Activated naive CD4-positive, alpha-beta T cell treated with anti-CD3 and anti-CD28 coated beads, Interleukin-2, amount 50 U/mL, for 24 hours (primary cell): Measurements from ENCODE around the gene FUS.

Experiments
- H3K27ac Mint-ChIP-seq: one replicate; pipeline ENCODE4 v1.8.0; 2021; ENCODE audit warnings: mild to moderate bottlenecking, mixed read lengths
- H3K27me3 Mint-ChIP-seq: one replicate; pipeline ENCODE4 v1.8.0; 2021; ENCODE audit warnings: mixed read lengths
- H3K36me3 Mint-ChIP-seq: one replicate; pipeline ENCODE4 v1.8.0; 2021; ENCODE audit warnings: mixed read lengths
- H3K4me1 Mint-ChIP-seq: one replicate; pipeline ENCODE4 v1.8.0; 2021; ENCODE audit warnings: mixed read lengths
- H3K4me3 Mint-ChIP-seq: one replicate; pipeline ENCODE4 v1.8.0; 2021; ENCODE audit warnings: mild to moderate bottlenecking, mixed read lengths
- H3K9me3 Mint-ChIP-seq: one replicate; pipeline ENCODE4 v1.8.0; 2021; ENCODE audit warnings: mixed read lengths

Gene FUS

GRCh38 chr16:31201582-31202413 lies 21.9 kb downstream of the FUS start:
- Mint-ChIP-seq H3K27ac (peak overlapping the region; percentile 51), H3K9me3 (no peaks in the 10 kb centered on the region), H3K4me1 (peaks cover 46% of the 10 kb centered on the region), H3K4me3 (peak overlapping the region; percentile 84), H3K27me3 (no peaks in the 10 kb centered on the region), H3K36me3 (peaks cover 2% of the 10 kb centered on the region)

DNA sequence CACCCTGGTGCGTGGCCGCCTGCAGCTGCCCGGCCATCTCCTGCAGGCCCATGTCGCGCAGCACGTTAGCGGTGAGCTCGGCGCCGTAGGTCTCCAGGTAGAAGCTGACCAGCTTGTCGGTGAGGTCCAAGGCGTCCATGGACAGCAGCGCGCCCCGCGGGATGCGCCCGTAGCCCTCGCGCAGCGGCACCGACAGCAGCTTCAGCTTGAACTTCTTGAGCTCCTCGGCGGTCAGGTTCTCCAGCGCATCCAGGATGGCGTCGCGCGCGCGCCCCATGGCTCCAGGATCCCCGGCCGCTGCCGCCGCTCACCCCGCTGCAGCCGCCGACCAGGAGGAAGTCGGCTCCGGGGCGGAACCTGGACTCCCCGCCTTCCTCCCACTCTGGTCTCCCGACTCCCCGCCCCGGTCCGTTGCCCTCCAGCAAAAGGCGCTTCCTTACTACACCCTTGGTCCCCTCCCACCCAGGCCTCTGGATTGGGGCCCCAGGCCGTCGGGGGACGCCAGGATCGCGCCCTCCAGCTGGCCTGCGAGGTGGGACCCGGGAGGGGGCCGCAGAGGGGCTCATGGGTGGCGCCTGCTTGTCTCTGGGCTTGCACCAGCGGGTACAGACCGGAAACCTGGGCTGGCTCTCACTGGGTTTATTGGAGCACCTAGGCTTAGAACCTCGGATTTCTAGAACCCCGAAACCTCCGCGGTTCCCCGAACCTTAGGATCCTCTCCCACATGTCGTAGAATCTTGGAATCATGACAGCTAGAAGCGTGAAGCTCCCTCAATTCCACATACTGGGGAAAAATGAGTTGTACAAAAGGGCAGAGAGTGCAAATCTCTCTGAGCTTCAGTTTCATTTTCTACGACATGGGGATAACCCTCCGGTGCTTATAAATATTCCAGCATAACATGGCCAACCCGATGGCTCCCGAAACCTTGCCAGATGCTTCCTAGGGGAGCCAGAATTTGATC lies 22.8 kb downstream of the FUS start, which contains the start of gene PYCARD:
Gene PYCARD (minus strand): TSS at position 347 of the 962 bp plus-strand sequence. CDS start 70 bp downstream, at position 277.
- no peaks in the 10 kb centered on the region for H3K27me3 Mint-ChIP-seq

GRCh38 chr16:31204871-31205666 lies 25.1 kb downstream of the FUS start:
- Mint-ChIP-seq H3K27me3 (no peaks in the 10 kb centered on the region), H3K4me3 (peak overlapping the region; percentile 33), H3K9me3 (no peaks in the 10 kb centered on the region), H3K36me3 (no peaks in the 10 kb centered on the region), H3K4me1 (peaks cover 26% of the 10 kb centered on the region), H3K27ac (peak overlapping the region; percentile 30)

More for the DNA sequence above, 22.8 kb downstream of the FUS start, which contains the start of gene PYCARD:
- Mint-ChIP-seq H3K4me3 (peak within 1 kb of the TSS; percentile 84), H3K36me3 (peaks cover 2% of the 10 kb centered on the region), H3K4me1 (peaks cover 46% of the 10 kb centered on the region), H3K9me3 (no peaks in the 10 kb centered on the region), H3K27ac (peak within 1 kb of the TSS; percentile 51)

DNA sequence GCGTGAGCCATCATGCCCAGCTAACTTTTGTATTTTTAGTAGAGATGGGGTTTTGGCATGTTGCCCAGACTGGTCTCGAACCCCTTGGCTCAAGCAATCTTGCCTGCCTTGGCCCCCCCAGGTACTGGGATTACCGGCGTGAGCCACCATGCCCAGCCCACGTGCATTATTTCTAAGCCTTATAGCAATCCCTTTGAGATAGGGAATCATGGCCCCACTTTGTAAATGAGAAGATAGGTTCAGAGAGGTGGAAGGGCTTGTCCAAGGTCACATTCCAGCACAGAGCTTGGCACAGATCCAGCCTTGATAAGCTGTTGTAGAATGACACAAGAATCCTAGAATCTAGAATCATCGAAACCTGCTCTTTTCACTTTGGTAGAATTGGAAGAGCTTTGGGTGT lies 26.8 kb downstream of the FUS start:
- no peak overlapping the region for H3K4me3 Mint-ChIP-seq
- H3K36me3 Mint-ChIP-seq, result no peaks in the 10 kb centered on the region
- peaks cover 11% of the 10 kb centered on the region for H3K4me1 Mint-ChIP-seq
- H3K27me3 Mint-ChIP-seq, result no peaks in the 10 kb centered on the region
- no peaks in the 10 kb centered on the region for H3K9me3 Mint-ChIP-seq
- H3K27ac Mint-ChIP-seq, result no peak overlapping the region

GRCh38 chr16:31213342-31213741 lies 33.4 kb downstream of the FUS start:
- Mint-ChIP-seq H3K4me1 (peaks cover 19% of the 10 kb centered on the region), H3K4me3 (no peak overlapping the region), H3K27me3 (peaks cover 17% of the 10 kb centered on the region), H3K9me3 (no peaks in the 10 kb centered on the region), H3K36me3 (no peaks in the 10 kb centered on the region), H3K27ac (no peak overlapping the region)

- Mint-ChIP-seq H3K36me3 (no peaks in the 10 kb centered on the region), H3K9me3 (no peaks in the 10 kb centered on the region), H3K4me3 (peak within 1 kb of the TSS; percentile 63), H3K27me3 (peaks cover 24% of the 10 kb centered on the region), H3K4me1 (peaks cover 19% of the 10 kb centered on the region), H3K27ac (no peak within 1 kb of the TSS)
Measured at GRCh38 chr16:31213877-31214707, 34.2 kb downstream of the FUS start, which contains the start of gene TRIM72. Gene TRIM72 (plus strand): TSS chr16:31214119. CDS start chr16:31214739, 620 bp downstream.

DNA sequence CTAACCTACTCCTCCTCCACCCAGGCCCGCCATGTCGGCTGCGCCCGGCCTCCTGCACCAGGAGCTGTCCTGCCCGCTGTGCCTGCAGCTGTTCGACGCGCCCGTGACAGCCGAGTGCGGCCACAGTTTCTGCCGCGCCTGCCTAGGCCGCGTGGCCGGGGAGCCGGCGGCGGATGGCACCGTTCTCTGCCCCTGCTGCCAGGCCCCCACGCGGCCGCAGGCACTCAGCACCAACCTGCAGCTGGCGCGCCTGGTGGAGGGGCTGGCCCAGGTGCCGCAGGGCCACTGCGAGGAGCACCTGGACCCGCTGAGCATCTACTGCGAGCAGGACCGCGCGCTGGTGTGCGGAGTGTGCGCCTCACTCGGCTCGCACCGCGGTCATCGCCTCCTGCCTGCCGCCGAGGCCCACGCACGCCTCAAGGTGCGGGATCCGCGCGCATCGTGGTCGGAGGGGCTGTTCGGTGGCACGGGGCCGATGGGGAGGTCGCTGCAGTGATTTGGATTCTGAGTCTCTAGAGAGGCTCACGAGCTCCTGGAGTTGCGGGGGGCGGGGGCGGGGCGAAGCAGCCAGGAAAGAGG lies 34.9 kb downstream of the FUS start:
- Mint-ChIP-seq H3K27me3 (peaks cover 26% of the 10 kb centered on the region), H3K36me3 (no peaks in the 10 kb centered on the region)

GRCh38 chr16:31215287-31216162 lies 35.6 kb downstream of the FUS start:
- peaks cover 19% of the 10 kb centered on the region for H3K4me1 Mint-ChIP-seq
- H3K36me3 Mint-ChIP-seq, result no peaks in the 10 kb centered on the region
- no peaks in the 10 kb centered on the region for H3K9me3 Mint-ChIP-seq
- no peak overlapping the region for H3K27ac Mint-ChIP-seq
- H3K4me3 Mint-ChIP-seq, result peak overlapping the region; percentile 83
- H3K27me3 Mint-ChIP-seq, result peaks cover 26% of the 10 kb centered on the region

More for the DNA sequence above, 34.9 kb downstream of the FUS start:
- no peaks in the 10 kb centered on the region for H3K9me3 Mint-ChIP-seq
- no peak overlapping the region for H3K27ac Mint-ChIP-seq
- H3K4me3 Mint-ChIP-seq, result peak overlapping the region; percentile 57
- peaks cover 19% of the 10 kb centered on the region for H3K4me1 Mint-ChIP-seq

- H3K9me3 Mint-ChIP-seq, result no peaks in the 10 kb centered on the region
- no peaks in the 10 kb centered on the region for H3K36me3 Mint-ChIP-seq
- no peak within 1 kb of the TSS for H3K27ac Mint-ChIP-seq
- H3K27me3 Mint-ChIP-seq, result peaks cover 32% of the 10 kb centered on the region
- peak within 1 kb of the TSS; percentile 83 for H3K4me3 Mint-ChIP-seq
- H3K4me1 Mint-ChIP-seq, result peaks cover 19% of the 10 kb centered on the region
Measured at GRCh38 chr16:31216422-31217135, 36.6 kb downstream of the FUS start, which contains the start of gene PYDC1. Gene PYDC1 (minus strand): TSS chr16:31217135. CDS start chr16:31217028, 107 bp downstream.

DNA sequence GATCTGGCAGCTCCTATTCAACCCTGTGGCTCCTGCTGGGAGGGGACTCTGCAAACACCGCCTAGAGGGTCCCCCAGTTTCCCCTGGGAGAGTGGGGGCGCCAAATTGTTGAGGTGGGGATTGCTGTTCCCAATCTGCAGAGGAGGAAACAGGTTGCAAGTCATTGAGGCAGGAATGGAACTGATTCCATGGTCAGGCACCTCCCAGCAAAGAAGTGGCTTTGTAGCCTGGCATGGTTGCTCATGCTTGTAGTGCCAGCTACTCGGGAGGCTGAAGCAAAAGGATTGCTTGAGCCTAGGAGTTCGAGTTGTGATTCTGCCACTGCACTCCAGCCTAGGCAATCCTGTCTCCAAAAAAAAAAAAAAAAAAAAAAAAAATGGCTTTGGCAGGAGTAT lies 37.2 kb downstream of the FUS start:
- Mint-ChIP-seq H3K4me3 (peak overlapping the region; percentile 73), H3K36me3 (no peaks in the 10 kb centered on the region), H3K27me3 (peaks cover 34% of the 10 kb centered on the region), H3K9me3 (no peaks in the 10 kb centered on the region), H3K4me1 (peaks cover 15% of the 10 kb centered on the region), H3K27ac (no peak overlapping the region)

DNA sequence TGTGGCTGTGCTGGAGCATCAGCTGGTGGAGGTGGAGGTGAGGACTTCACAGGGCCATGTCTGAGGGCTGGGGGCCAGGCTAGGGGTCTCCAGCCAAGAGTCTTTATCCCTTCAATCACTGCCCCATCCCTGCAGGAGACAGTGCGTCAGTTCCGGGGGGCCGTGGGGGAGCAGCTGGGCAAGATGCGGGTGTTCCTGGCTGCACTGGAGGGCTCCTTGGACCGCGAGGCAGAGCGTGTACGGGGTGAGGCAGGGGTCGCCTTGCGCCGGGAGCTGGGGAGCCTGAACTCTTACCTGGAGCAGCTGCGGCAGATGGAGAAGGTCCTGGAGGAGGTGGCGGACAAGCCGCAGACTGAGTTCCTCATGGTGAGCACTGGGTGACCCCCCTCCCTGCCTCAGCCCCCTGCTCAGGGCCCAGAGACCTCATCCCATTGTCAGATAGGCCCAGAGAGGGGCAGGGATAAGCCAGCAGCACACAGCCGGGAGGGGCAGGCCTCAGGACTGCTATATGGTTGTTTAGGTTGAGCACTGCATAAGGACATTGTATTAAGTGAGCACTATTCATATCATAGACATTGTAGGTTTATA lies 39.3 kb downstream of the FUS start:
- H3K27ac Mint-ChIP-seq, result no peak overlapping the region
- no peaks in the 10 kb centered on the region for H3K9me3 Mint-ChIP-seq
- H3K27me3 Mint-ChIP-seq, result peaks cover 34% of the 10 kb centered on the region
- no peak overlapping the region for H3K4me3 Mint-ChIP-seq
- H3K36me3 Mint-ChIP-seq, result no peaks in the 10 kb centered on the region
- peaks cover 15% of the 10 kb centered on the region for H3K4me1 Mint-ChIP-seq

- Mint-ChIP-seq H3K4me1 (peaks cover 5% of the 10 kb centered on the region), H3K27ac (no peak overlapping the region), H3K36me3 (no peaks in the 10 kb centered on the region), H3K4me3 (no peak overlapping the region), H3K9me3 (no peaks in the 10 kb centered on the region), H3K27me3 (peaks cover 29% of the 10 kb centered on the region)
Measured at GRCh38 chr16:31221357-31222160, 41.6 kb downstream of the FUS start.
